ENCODE results near the gene METTL27.

- TF ChIP-seq CTCF (conservative IDR thresholded peaks at IDR 0.05 in 1 of 2, IDR thresholded peaks at IDR 0.05 in 1 of 2; ENCODE audit: low read depth in 1 of 2, low read length in 2 of 2) (no peak), EZH2 (IDR thresholded peaks at IDR 0.05; ENCODE audit: low read length, missing control alignments) (no peak)
These were observed 46.6 kb upstream of the METTL27 start for GRCh38 chr7:73888959-73889358.
